Psoas muscle (tissue), 8 donors: ENCODE measurements around the gene MISP3. TPM values are rescaled to one million over a fixed set of nuclear protein-coding genes. Genes with fewer than 3 reads are reported as not detected.

Experiments
- ATAC-seq, 4 donors: fragments of 200-7000 bp; cut with Tn5 transposase; one replicate each; pipeline ENCODE4 v1.9.1; 2020; ENCODE audit warnings: moderate library complexity in 3 of 4, mild to moderate bottlenecking in 2 of 4
- DNase-seq, 2 donors: peaks; one replicate each; pipeline ENCODE4 v3.0.0-alpha.2; 2020
- H3K27ac ChIP-seq: fragments of 200-600 bp; one replicate; pipeline ENCODE4 v1.8.0; 2022
- H3K27me3 ChIP-seq, 3 donors: fragments of 200-600 bp in 1 of 3; one replicate each; pipeline versions ENCODE4 v1.6.1 to v1.8.0; 2013 to 2022; ENCODE audit warnings: low read length in 2 of 3, mild to moderate bottlenecking in 2 of 3, moderate library complexity in 1 of 3; ENCODE audit not compliant: insufficient read depth in 3 of 3
- H3K36me3 ChIP-seq, 2 donors: fragments of 200-600 bp in 1 of 2; one replicate each; pipeline versions ENCODE4 v1.6.1 to v1.8.0; 2013 to 2022; ENCODE audit warnings: low read depth in 1 of 2, mild to moderate bottlenecking in 1 of 2, moderate library complexity in 1 of 2; ENCODE audit not compliant: insufficient read depth in 1 of 2
- H3K4me1 ChIP-seq: fragments of 200-600 bp; one replicate; pipeline ENCODE4 v1.8.0; 2022
- H3K4me3 ChIP-seq: fragments of 200-600 bp; one replicate; pipeline ENCODE4 v1.8.0; 2022; ENCODE audit warnings: mild to moderate bottlenecking
- H3K9me3 ChIP-seq: fragments of 200-600 bp; one replicate; pipeline ENCODE4 v1.8.0; 2022
- CTCF ChIP-seq: fragments of 200-600 bp; IDR thresholded peaks from one replicate; pipeline ENCODE4 v1.8.0; 2022; ENCODE audit warnings: antibody characterized with exemption
- WGBS, 3 donors: extraction: QIAGEN DNeasy Blood & Tissue Kit; methylation state at CpG; one replicate each; pipeline versions ENCODE4 v1.1.6 to v1.1.7; 2013; 5-methylcytosine and 5-hydroxymethylcytosine counted together
- intact Hi-C, 2 donors: fragments of 100-400 bp; cut with DNase I; formaldehyde crosslinking; loops; one replicate each; pipeline versions ENCODE4 v1.11.0 to v1.14.2; 2022
- polyA plus RNA-seq, 3 donors: library from polyadenylated mRNA; stranded (reverse); fragments of 200-250 nt; gene quantifications; one replicate each; pipeline ENCODE4 v1.2.3, GENCODE V29; 2013
- total RNA-seq, 4 donors: library from RNA; stranded (reverse); fragmentation: NEBNext Ultra II Directional in 2 of 4; extraction: Animal tissue kit (Norgen Biotek cat#: 25700) in 2 of 4; gene quantifications; one replicate each; pipeline versions ENCODE4 v1.2.1 to v1.2.4, GENCODE V29; 2021 to 2023
- donor health status: healthy with polysubstance abuse.
- donor health status: DM: no; HTN: no; CAD: no; lungs with moderate emphysema.
- donor health status: Bipolar disorder and iron deficiency.
- donor health status: healthy.
- donor health status: DM: yes; HTN: yes; CAD: no.
- donor health status: DM: no; HTN: no; CAD: no.
- donor health status: DM: no; HTN: no; CAD: no.
- donor health status: DM: yes; HTN: yes; CAD: no.

The MISP3 gene
- total and polyA plus RNA-seq, 7 donors: 1.8 to 15.4 (median 2.8) TPM

GRCh38 chr19:14061081-14061749, 11.4 kb upstream of the MISP3 start:
- Histone ChIP-seq H3K36me3 (no peaks in the 10 kb centered on the region), H3K9me3 (no peaks in the 10 kb centered on the region), H3K27ac (no peak overlapping the region), H3K27me3 (peaks cover 0 to 43% (median 19%) of the 10 kb centered on the region in 3 donors), H3K4me1 (no peaks in the 10 kb centered on the region), H3K4me3 (no peak overlapping the region)
- TF ChIP-seq CTCF: no peak
- ATAC-seq: no peak
- no peak for DNase-seq
- WGBS, 3 donors: 50 to 54% (median 51%) methylated on average over 9 of the region's 9 CpGs
- intact Hi-C loops: no loop called here

GRCh38 chr19:14061751-14062557, 10.6 kb upstream of the MISP3 start, which contains the start of gene PALM3:
PALM3 (minus strand) TSS chr19:14062076; CDS start chr19:14061980, 96 bp downstream.
- H3K36me3 ChIP-seq: no peaks in the 10 kb centered on the region
- ATAC-seq: no peak
- no peak within 1 kb of the TSS for H3K27ac ChIP-seq
- no peak within 1 kb of the TSS for H3K4me3 ChIP-seq
- no peaks in the 10 kb centered on the region for H3K9me3 ChIP-seq
- TF ChIP-seq CTCF: no peak
- no peak for DNase-seq
- 47 to 57% (median 53%) methylated on average over 18 to 19 of the region's 19 CpGs for WGBS, 3 donors
- intact Hi-C loops: no loop called here
- H3K27me3 ChIP-seq: peaks cover 0 to 40% (median 16%) of the 10 kb centered on the region in 3 donors
- H3K4me1 ChIP-seq: no peaks in the 10 kb centered on the region

- no peaks in the 10 kb centered on the region for H3K36me3 ChIP-seq
- H3K27ac ChIP-seq: no peak overlapping the region
- no peak for DNase-seq
- H3K4me1 ChIP-seq: no peaks in the 10 kb centered on the region
- no peaks in the 10 kb centered on the region for H3K9me3 ChIP-seq
- WGBS, 3 donors: 80 to 88% (median 81%) methylated on average over 5 of the region's 5 CpGs
- no peak for TF ChIP-seq CTCF
- ATAC-seq: no peak
- peaks cover 0 to 36% (median 14%) of the 10 kb centered on the region in 3 donors for H3K27me3 ChIP-seq
- intact Hi-C loops: no loop called here
- H3K4me3 ChIP-seq: no peak overlapping the region
These were observed 10.1 kb upstream of the MISP3 start for GRCh38 chr19:14062558-14062855.

GRCh38 chr19:14063105-14063504, 9.5 kb upstream of the MISP3 start:
- H3K4me3 ChIP-seq: no peak overlapping the region
- H3K27me3 ChIP-seq: peaks cover 0 to 30% (median 10%) of the 10 kb centered on the region in 3 donors
- intact Hi-C loops: no loop called here
- WGBS, 3 donors: 71 to 79% (median 74%) methylated on average over 7 of the region's 7 CpGs
- TF ChIP-seq CTCF: no peak
- H3K9me3 ChIP-seq: no peaks in the 10 kb centered on the region
- H3K27ac ChIP-seq: no peak overlapping the region
- no peak for DNase-seq
- ATAC-seq: no peak
- H3K4me1 ChIP-seq: no peaks in the 10 kb centered on the region
- H3K36me3 ChIP-seq: no peaks in the 10 kb centered on the region
